Vagina (tissue), 2 donors: ENCODE results near the gene PEX5L. TPM values are rescaled to one million over a fixed set of nuclear protein-coding genes. Genes with fewer than 3 reads are reported as not detected.

Experiments
- DNase-seq, 2 donors: peaks; one replicate each; pipeline ENCODE4 v3.0.0-alpha.2; 2017; ENCODE audit errors: extremely low spot score in 2 of 2
- H3K27ac ChIP-seq: fragments of 200-600 bp; sonication (generic); one replicate; pipeline ENCODE4 v1.5.1; 2019
- H3K27me3 ChIP-seq: fragments of 200-600 bp; sonication (generic); one replicate; pipeline ENCODE4 v1.5.1; 2019
- H3K36me3 ChIP-seq, 2 donors: fragments of 200-600 bp; sonication (generic); one replicate each; pipeline ENCODE4 v1.5.1; 2017 to 2019
- H3K4me1 ChIP-seq: fragments of 200-600 bp; sonication (generic); one replicate; pipeline ENCODE4 v1.5.1; 2019
- H3K4me3 ChIP-seq, 2 donors: fragments of 200-600 bp; sonication (generic); 1 replicate in 1 of 2; 2 replicates in 1 of 2; pipeline ENCODE4 v1.5.1; 2016 to 2019
- H3K9me3 ChIP-seq: fragments of 200-600 bp; sonication (generic); one replicate; pipeline ENCODE4 v1.5.1; 2019
- CTCF ChIP-seq, 3 experiments: fragments of 450-650 bp in 2 of 3; fragments of 200-600 bp in 1 of 3; sonication (generic) in 1 of 3; IDR thresholded peaks; one replicate each; pipeline ENCODE4 v1.5.1; 2017 to 2019; ENCODE audit warnings: antibody characterized with exemption in 3 of 3, mild to moderate bottlenecking in 2 of 3, moderate library complexity in 2 of 3
- POLR2A ChIP-seq, 2 donors: fragments of 450-650 bp; IDR thresholded peaks; one replicate each; pipeline ENCODE4 v1.6.1; 2017; ENCODE audit warnings: antibody characterized with exemption in 2 of 2, mild to moderate bottlenecking in 2 of 2, moderate library complexity in 2 of 2
- POLR2AphosphoS5 ChIP-seq, 2 donors: sonication (generic); formaldehyde crosslinking; IDR thresholded peaks; one replicate each; pipeline ENCODE4 v1.9.0; 2017; ENCODE audit warnings: antibody characterized with exemption in 2 of 2, mild to moderate bottlenecking in 2 of 2, low read depth in 1 of 2; ENCODE audit not compliant: insufficient read depth in 1 of 2
- intact Hi-C: fragments of 100-400 bp; cut with DNase I; formaldehyde crosslinking; loops from one replicate; pipeline ENCODE4 v1.15.1; 2023
- total RNA-seq: library from RNA; depleted of rRNA; stranded (reverse); fragments of >200 nt; gene quantifications from one replicate; pipeline ENCODE4 v1.2.3, GENCODE V29; 2016

The PEX5L gene
- total RNA-seq, 1 donor from 2014 or later: not detected

GRCh38 chr3:179809639-179810038 is 227.1 kb downstream of the PEX5L start:
- DNase-seq: no peak
- no peaks in the 10 kb centered on the region for H3K27me3 ChIP-seq
- no peak overlapping the region for H3K4me3 ChIP-seq
- intact Hi-C loops: no loop called here
- H3K4me1 ChIP-seq: no peaks in the 10 kb centered on the region
- TF ChIP-seq POLR2A (IDR thresholded peaks at IDR 0.05): no peak
- no peak for TF ChIP-seq CTCF (IDR thresholded peaks at IDR 0.05)
- TF ChIP-seq POLR2AphosphoS5 (IDR thresholded peaks at IDR 0.05; ENCODE audit: insufficient read depth in 1 of 2, low read depth in 1 of 2): no peak
- no peaks in the 10 kb centered on the region for H3K36me3 ChIP-seq
- H3K27ac ChIP-seq: no peak overlapping the region
- no peaks in the 10 kb centered on the region for H3K9me3 ChIP-seq

- no peak for DNase-seq
- intact Hi-C loops: no loop called here
- Histone ChIP-seq H3K36me3 (no peaks in the 10 kb centered on the region), H3K9me3 (no peaks in the 10 kb centered on the region), H3K27ac (no peak overlapping the region), H3K27me3 (no peaks in the 10 kb centered on the region), H3K4me3 (no peak overlapping the region), H3K4me1 (no peaks in the 10 kb centered on the region)
- TF ChIP-seq CTCF (IDR thresholded peaks at IDR 0.05) (no peak), POLR2AphosphoS5 (IDR thresholded peaks at IDR 0.05; ENCODE audit: insufficient read depth in 1 of 2, low read depth in 1 of 2) (no peak), POLR2A (IDR thresholded peaks at IDR 0.05) (no peak)
Observed at GRCh38 chr3:179807588-179807987, 229.1 kb downstream of the PEX5L start.

GRCh38 chr3:179806177-179806576 is 230.6 kb downstream of the PEX5L start:
- Histone ChIP-seq H3K27ac (no peak overlapping the region), H3K36me3 (no peaks in the 10 kb centered on the region), H3K27me3 (no peaks in the 10 kb centered on the region), H3K4me3 (no peak overlapping the region), H3K9me3 (no peaks in the 10 kb centered on the region), H3K4me1 (no peaks in the 10 kb centered on the region)
- TF ChIP-seq CTCF (IDR thresholded peaks at IDR 0.05) (no peak), POLR2A (IDR thresholded peaks at IDR 0.05) (no peak), POLR2AphosphoS5 (IDR thresholded peaks at IDR 0.05; ENCODE audit: insufficient read depth in 1 of 2, low read depth in 1 of 2) (no peak)
- intact Hi-C loops: no loop called here
- DNase-seq: no peak

GRCh38 chr3:179801856-179802255 is 234.9 kb downstream of the PEX5L start:
- Histone ChIP-seq H3K36me3 (no peaks in the 10 kb centered on the region), H3K4me1 (no peaks in the 10 kb centered on the region), H3K27ac (no peak overlapping the region), H3K9me3 (no peaks in the 10 kb centered on the region), H3K27me3 (no peaks in the 10 kb centered on the region), H3K4me3 (no peak overlapping the region)
- TF ChIP-seq POLR2A (IDR thresholded peaks at IDR 0.05): no peak
- no peak for TF ChIP-seq POLR2AphosphoS5 (IDR thresholded peaks at IDR 0.05; ENCODE audit: insufficient read depth in 1 of 2, low read depth in 1 of 2)
- TF ChIP-seq CTCF (IDR thresholded peaks at IDR 0.05): no peak
- no peak for DNase-seq
- intact Hi-C loops: no loop called here

GRCh38 chr3:179801263-179801662 is 235.5 kb downstream of the PEX5L start:
- H3K36me3 ChIP-seq: no peaks in the 10 kb centered on the region
- H3K27me3 ChIP-seq: no peaks in the 10 kb centered on the region
- DNase-seq: no peak
- no peaks in the 10 kb centered on the region for H3K4me1 ChIP-seq
- TF ChIP-seq POLR2AphosphoS5 (IDR thresholded peaks at IDR 0.05; ENCODE audit: insufficient read depth in 1 of 2, low read depth in 1 of 2) (no peak), POLR2A (IDR thresholded peaks at IDR 0.05) (no peak), CTCF (IDR thresholded peaks at IDR 0.05) (no peak)
- H3K9me3 ChIP-seq: no peaks in the 10 kb centered on the region
- intact Hi-C loops: no loop called here
- H3K27ac ChIP-seq: no peak overlapping the region
- no peak overlapping the region for H3K4me3 ChIP-seq
